GM23338 (cell line): ENCODE results near the gene HCAR1. TPM values are rescaled to one million over a fixed set of nuclear protein-coding genes. Genes with fewer than 3 reads are reported as not detected.
"Not testable (repeated sequence)": the region's sequence is repeated elsewhere in the genome, so short reads cannot be mapped to it uniquely, and the experiment has no call there.

Source experiments
- ATAC-seq: fragments of 200-7000 bp; cut with Tn5 transposase; 3 replicates; pipeline ENCODE4 v1.9.1; 2020
- DNase-seq: peaks from one replicate; pipeline ENCODE4 v3.0.0-alpha.2; 2015; ENCODE audit warnings: low spot score
- H2AFZ ChIP-seq: fragments of 200-600 bp; sonication (generic); 2 replicates; pipeline ENCODE4 v1.8.0; 2016; ENCODE audit warnings: antibody characterized with exemption, mild to moderate bottlenecking, moderate library complexity
- H3F3A ChIP-seq: fragments of 200-600 bp; sonication (generic); replicated peaks from 2 replicates; pipeline ENCODE4 v1.8.0; 2017; ENCODE audit warnings: antibody characterized with exemption, mixed run types, low read depth
- H3K27ac ChIP-seq: fragments of 200-600 bp; sonication (generic); 2 replicates; pipeline ENCODE4 v1.6.1; 2016; ENCODE audit warnings: low read depth
- H3K27me3 ChIP-seq: fragments of 200-600 bp; sonication (generic); 2 replicates; pipeline ENCODE4 v1.8.0; 2016; ENCODE audit warnings: mild to moderate bottlenecking, mixed run types, moderate library complexity; ENCODE audit not compliant: insufficient read depth
- H3K36me3 ChIP-seq: fragments of 200-600 bp; sonication (generic); 2 replicates; pipeline ENCODE4 v1.8.0; 2016; ENCODE audit warnings: mild to moderate bottlenecking; ENCODE audit not compliant: insufficient read depth
- H3K4me1 ChIP-seq: fragments of 200-600 bp; sonication (generic); 2 replicates; pipeline ENCODE4 v1.8.0; 2016; ENCODE audit warnings: mild to moderate bottlenecking, moderate library complexity; ENCODE audit not compliant: insufficient read depth
- H3K4me2 ChIP-seq: fragments of 200-600 bp; sonication (generic); 2 replicates; pipeline ENCODE4 v1.7.1; 2017; ENCODE audit warnings: mixed run types
- H3K4me3 ChIP-seq: fragments of 200-600 bp; sonication (generic); 2 replicates; pipeline ENCODE4 v1.6.1; 2016; ENCODE audit warnings: mixed run types
- H3K79me2 ChIP-seq: fragments of 200-600 bp; sonication (generic); replicated peaks from 2 replicates; pipeline ENCODE4 v1.8.0; 2017; ENCODE audit warnings: mild to moderate bottlenecking; ENCODE audit not compliant: insufficient read depth
- H3K9me2 ChIP-seq: fragments of 200-600 bp; sonication (generic); 2 replicates; pipeline ENCODE4 v1.8.0; 2017; ENCODE audit not compliant: insufficient read depth
- H4K20me1 ChIP-seq: fragments of 200-600 bp; sonication (generic); replicated peaks from 2 replicates; pipeline ENCODE4 v1.8.0; 2017; ENCODE audit warnings: mild to moderate bottlenecking; ENCODE audit not compliant: insufficient read depth
- H3K27ac Mint-ChIP-seq: 2 replicates; pipeline ENCODE4 v1.8.0; 2020; ENCODE audit warnings: inconsistent platforms, mild to moderate bottlenecking, moderate library complexity, mixed read lengths
- H3K27me3 Mint-ChIP-seq: 3 replicates; pipeline ENCODE4 v1.8.0; 2022; ENCODE audit warnings: low read depth, mild to moderate bottlenecking, moderate library complexity, mixed read lengths, inconsistent platforms; ENCODE audit not compliant: insufficient read depth, poor library complexity
- H3K36me3 Mint-ChIP-seq: 3 replicates; pipeline ENCODE4 v1.8.0; 2021; ENCODE audit warnings: low read depth, mild to moderate bottlenecking, inconsistent platforms, moderate library complexity, mixed read lengths
- H3K4me1 Mint-ChIP-seq: 3 replicates; pipeline ENCODE4 v1.8.0; 2020; ENCODE audit warnings: mild to moderate bottlenecking, inconsistent platforms, mixed read lengths
- H3K4me3 Mint-ChIP-seq: 3 replicates; pipeline ENCODE4 v1.8.0; 2021; ENCODE audit warnings: moderate library complexity, mild to moderate bottlenecking, inconsistent platforms, mixed read lengths
- H3K9me3 Mint-ChIP-seq: 3 replicates; pipeline ENCODE4 v1.8.0; 2020; ENCODE audit warnings: moderate library complexity, mild to moderate bottlenecking, inconsistent platforms, mixed read lengths
- polyA plus RNA-seq: library from polyadenylated mRNA; unstranded; fragments of >200 nt; fragmentation: Nextera tagmentation; extraction: Ambion mirVana; gene quantifications from 2 replicates; pipeline ENCODE4 v1.2.1, GENCODE V29; 2016
- total RNA-seq: library from RNA; depleted of rRNA; stranded (reverse); fragments of >200 nt; shearing (Covaris generic); gene quantifications from 2 replicates; pipeline ENCODE4 v1.2.3, GENCODE V29; 2014

HCAR1 gene
- total and polyA plus RNA-seq, 2 experiments from 2014 or later: 0.17 TPM; not detected in 1

- not testable (repeated sequence) for H4K20me1 ChIP-seq, H3K79me2 ChIP-seq, H3K27me3 Mint-ChIP-seq, H3K36me3 Mint-ChIP-seq, ATAC-seq, H3K4me3 Mint-ChIP-seq, H3F3A ChIP-seq, H3K4me1 ChIP-seq, H3K9me3 Mint-ChIP-seq, H3K27ac Mint-ChIP-seq, H3K4me1 Mint-ChIP-seq, H3K4me3 ChIP-seq, H3K9me2 ChIP-seq, DNase-seq, H3K36me3 ChIP-seq, H3K27ac ChIP-seq, H3K27me3 ChIP-seq, H2AFZ ChIP-seq, H3K4me2 ChIP-seq
Measured at GRCh38 chr12:122711266-122711665, 19.4 kb downstream of the HCAR1 start.

- H3K79me2 ChIP-seq, H3K27me3 ChIP-seq, H3K4me1 Mint-ChIP-seq, H3K4me2 ChIP-seq, H3F3A ChIP-seq, H3K9me2 ChIP-seq, H3K36me3 Mint-ChIP-seq, H3K27ac Mint-ChIP-seq, H4K20me1 ChIP-seq, H3K36me3 ChIP-seq, H2AFZ ChIP-seq, ATAC-seq, H3K4me3 ChIP-seq, H3K27me3 Mint-ChIP-seq, H3K27ac ChIP-seq, H3K4me3 Mint-ChIP-seq, H3K4me1 ChIP-seq, H3K9me3 Mint-ChIP-seq, DNase-seq: not testable (repeated sequence)
Measured at GRCh38 chr12:122710341-122710740, 20.3 kb downstream of the HCAR1 start.

GRCh38 chr12:122709287-122709686, 21.4 kb downstream of the HCAR1 start:
- not testable (repeated sequence) for H4K20me1 ChIP-seq, H3K4me3 Mint-ChIP-seq, H3K27me3 Mint-ChIP-seq

GRCh38 chr12:122703841-122704240, 26.8 kb downstream of the HCAR1 start:
- not testable (repeated sequence) for H3K4me1 ChIP-seq, H3K27ac ChIP-seq, H4K20me1 ChIP-seq, H3K4me3 ChIP-seq, H3K27me3 ChIP-seq, H3K4me2 ChIP-seq, H3K9me2 ChIP-seq, H3K79me2 ChIP-seq, H3K36me3 Mint-ChIP-seq, H3K36me3 ChIP-seq, H3K27ac Mint-ChIP-seq, H3K27me3 Mint-ChIP-seq, ATAC-seq, H3K4me3 Mint-ChIP-seq, H2AFZ ChIP-seq, H3K9me3 Mint-ChIP-seq, DNase-seq, H3F3A ChIP-seq, H3K4me1 Mint-ChIP-seq

More at GRCh38 chr12:122709287-122709686, 21.4 kb downstream of the HCAR1 start:
- H3K4me1 Mint-ChIP-seq, H3K9me2 ChIP-seq, H3K4me2 ChIP-seq, H3K27ac Mint-ChIP-seq, H3K9me3 Mint-ChIP-seq, H2AFZ ChIP-seq, ATAC-seq, DNase-seq, H3K36me3 ChIP-seq, H3K27me3 ChIP-seq, H3K36me3 Mint-ChIP-seq, H3F3A ChIP-seq, H3K4me3 ChIP-seq, H3K4me1 ChIP-seq, H3K79me2 ChIP-seq, H3K27ac ChIP-seq: not testable (repeated sequence)

GRCh38 chr12:122702890-122703611, 27.6 kb downstream of the HCAR1 start, which contains the start of gene HCAR2:
HCAR2 (minus strand) TSS chr12:122703357; CDS start chr12:122703283, 74 bp downstream.
- H3K27ac ChIP-seq, H3K4me1 ChIP-seq, H3K4me2 ChIP-seq, H2AFZ ChIP-seq, H3K79me2 ChIP-seq, H3K27ac Mint-ChIP-seq, DNase-seq, H3F3A ChIP-seq, H3K9me2 ChIP-seq, ATAC-seq, H3K36me3 ChIP-seq, H3K4me1 Mint-ChIP-seq, H3K4me3 Mint-ChIP-seq, H3K27me3 ChIP-seq, H3K36me3 Mint-ChIP-seq, H4K20me1 ChIP-seq, H3K27me3 Mint-ChIP-seq, H3K4me3 ChIP-seq, H3K9me3 Mint-ChIP-seq: not testable (repeated sequence)

GRCh38 chr12:122701481-122701880, 29.2 kb downstream of the HCAR1 start:
- H3K4me1 ChIP-seq, H2AFZ ChIP-seq, H3K27ac Mint-ChIP-seq, DNase-seq, H3K27ac ChIP-seq, ATAC-seq, H3F3A ChIP-seq, H3K9me3 Mint-ChIP-seq, H3K4me1 Mint-ChIP-seq, H3K4me2 ChIP-seq, H3K36me3 Mint-ChIP-seq, H3K27me3 Mint-ChIP-seq, H4K20me1 ChIP-seq, H3K27me3 ChIP-seq, H3K79me2 ChIP-seq, H3K36me3 ChIP-seq, H3K4me3 ChIP-seq, H3K9me2 ChIP-seq, H3K4me3 Mint-ChIP-seq: not testable (repeated sequence)
